Stimulated activated CD4-positive, alpha-beta T cell treated with anti-CD3 and anti-CD28 coated beads, Interleukin-1b, Interleukin-23, amount 100 ng/mL, for 48 hours (primary cell): ENCODE measurements around the gene KIAA0825.

ENCODE experiments used
- DNase-seq: peaks from one replicate; pipeline ENCODE4 v3.0.0-alpha.2; 2020

Gene KIAA0825

GRCh38 chr5:94423411-94423810, 195.0 kb downstream of the KIAA0825 start:
- DNase-seq: no peak

- no peak for DNase-seq
Measured at GRCh38 chr5:94422812-94423211, 195.6 kb downstream of the KIAA0825 start.

GRCh38 chr5:94420885-94421284, 197.5 kb downstream of the KIAA0825 start:
- no peak for DNase-seq

GRCh38 chr5:94415798-94416197, 202.6 kb downstream of the KIAA0825 start:
- no peak for DNase-seq

GRCh38 chr5:94409440-94409839, 209.0 kb downstream of the KIAA0825 start:
- no peak for DNase-seq

GRCh38 chr5:94407023-94407422, 211.4 kb downstream of the KIAA0825 start:
- no peak for DNase-seq

- DNase-seq: no peak
Measured at GRCh38 chr5:94403483-94403882, 214.9 kb downstream of the KIAA0825 start.

- DNase-seq: no peak
Measured at GRCh38 chr5:94402096-94402495, 216.3 kb downstream of the KIAA0825 start.

- DNase-seq: no peak
Measured at GRCh38 chr5:94397508-94397907, 220.9 kb downstream of the KIAA0825 start.

- DNase-seq: no peak
Measured at GRCh38 chr5:94396687-94397086, 221.7 kb downstream of the KIAA0825 start.

GRCh38 chr5:94395468-94395867, 222.9 kb downstream of the KIAA0825 start:
- DNase-seq: no peak

- no peak for DNase-seq
Measured at GRCh38 chr5:94391996-94392395, 226.4 kb downstream of the KIAA0825 start.

- DNase-seq: no peak
Measured at GRCh38 chr5:94389515-94389899, 228.9 kb downstream of the KIAA0825 start.

- no peak for DNase-seq
Measured at GRCh38 chr5:94388773-94389514, 229.5 kb downstream of the KIAA0825 start.

GRCh38 chr5:94385767-94386166, 232.6 kb downstream of the KIAA0825 start:
- no peak for DNase-seq

GRCh38 chr5:94378062-94378461, 240.3 kb downstream of the KIAA0825 start:
- no peak for DNase-seq

GRCh38 chr5:94376672-94377345, 241.6 kb downstream of the KIAA0825 start:
- no peak for DNase-seq

- DNase-seq: no peak
Measured at GRCh38 chr5:94375801-94376200, 242.6 kb downstream of the KIAA0825 start.

- DNase-seq: no peak
Measured at GRCh38 chr5:94374336-94374735, 244.1 kb downstream of the KIAA0825 start.

GRCh38 chr5:94367900-94368299, 250.5 kb downstream of the KIAA0825 start:
- no peak for DNase-seq

GRCh38 chr5:94366811-94367210, 251.6 kb downstream of the KIAA0825 start:
- no peak for DNase-seq

- no peak for DNase-seq
Measured at GRCh38 chr5:94362857-94363256, 255.5 kb downstream of the KIAA0825 start.

- DNase-seq: no peak
Measured at GRCh38 chr5:94361832-94362796, 256.3 kb downstream of the KIAA0825 start.
